NCI-H1694 (cell line): ENCODE data around the gene NHLH1.
A peak's percentile ranks its signal among the peaks of the same experiment; 100 is the strongest.

Experiments
- DNase-seq: peaks from one replicate; lab custom pipeline; 2025; lab: John Stamatoyannopoulos, UW

NHLH1 gene

GRCh38 chr1:160366731-160367515 is at the start of gene NHLH1:
TSS of gene NHLH1 (plus strand) at chr1:160367071. CDS start at chr1:160370732, 3,661 bp downstream.
- no peak for DNase-seq

- DNase-seq: no peak
Observed at GRCh38 chr1:160322831-160323230, 44.0 kb upstream of the NHLH1 start.

- no peak for DNase-seq
Observed at GRCh38 chr1:160325252-160325651, 41.6 kb upstream of the NHLH1 start.

GRCh38 chr1:160326418-160326817 is 40.5 kb upstream of the NHLH1 start:
- DNase-seq: no peak

- DNase-seq: peak; percentile 98
Observed at GRCh38 chr1:160328184-160328583, 38.7 kb upstream of the NHLH1 start.

GRCh38 chr1:160330119-160330518 is 36.8 kb upstream of the NHLH1 start:
- DNase-seq: no peak

GRCh38 chr1:160332516-160332915 is 34.4 kb upstream of the NHLH1 start:
- no peak for DNase-seq

- DNase-seq: no peak
Observed at GRCh38 chr1:160338580-160338979, 28.3 kb upstream of the NHLH1 start.

- DNase-seq: no peak
Observed at GRCh38 chr1:160340146-160340545, 26.7 kb upstream of the NHLH1 start.

- no peak for DNase-seq
Observed at GRCh38 chr1:160340866-160341265, 26.0 kb upstream of the NHLH1 start.

GRCh38 chr1:160342526-160342925 is 24.3 kb upstream of the NHLH1 start:
- no peak for DNase-seq

GRCh38 chr1:160342953-160343869 is 23.7 kb upstream of the NHLH1 start, which contains the start of the genes COPA and NCSTN:
TSS of gene COPA (minus strand) at chr1:160343250. CDS start at chr1:160343170, 80 bp downstream.
TSS of gene NCSTN (plus strand) at chr1:160343383. CDS start at chr1:160343397, 14 bp downstream.
- DNase-seq: peak; percentile 100

- no peak for DNase-seq
Observed at GRCh38 chr1:160344241-160344640, 22.6 kb upstream of the NHLH1 start.

- no peak for DNase-seq
Observed at GRCh38 chr1:160344936-160345335, 21.9 kb upstream of the NHLH1 start.

- DNase-seq: no peak
Observed at GRCh38 chr1:160346463-160346862, 20.4 kb upstream of the NHLH1 start.

GRCh38 chr1:160346958-160347357 is 19.9 kb upstream of the NHLH1 start:
- no peak for DNase-seq

- DNase-seq: no peak
Observed at GRCh38 chr1:160351629-160352028, 15.2 kb upstream of the NHLH1 start.

- DNase-seq: no peak
Observed at GRCh38 chr1:160352555-160352954, 14.3 kb upstream of the NHLH1 start.

GRCh38 chr1:160353223-160353622 is 13.6 kb upstream of the NHLH1 start:
- DNase-seq: no peak

GRCh38 chr1:160354388-160354985 is 12.4 kb upstream of the NHLH1 start:
- no peak for DNase-seq

GRCh38 chr1:160357286-160358002 is 9.4 kb upstream of the NHLH1 start:
- no peak for DNase-seq

GRCh38 chr1:160358073-160358472 is 8.8 kb upstream of the NHLH1 start:
- DNase-seq: no peak
